Measurements from ENCODE around the gene DISP1. TPM values are rescaled to one million over a fixed set of nuclear protein-coding genes. Genes with fewer than 3 reads are reported as not detected.
"Not testable (repeated sequence)": the region's sequence is repeated elsewhere in the genome, so short reads cannot be mapped to it uniquely, and the experiment has no call there.

The DISP1 gene
- total RNA-seq, 4 donors from 2014 or later = 4.1 to 22.8 (median 10.1) TPM

- peaks cover 0 to 9% (median 0%) of the 10 kb centered on the region in 4 donors for H3K4me1 ChIP-seq
- no peaks in the 10 kb centered on the region for H3K9me3 ChIP-seq
- no peak for TF ChIP-seq POLR2A (IDR thresholded peaks at IDR 0.05)
- TF ChIP-seq, protein P1, sequence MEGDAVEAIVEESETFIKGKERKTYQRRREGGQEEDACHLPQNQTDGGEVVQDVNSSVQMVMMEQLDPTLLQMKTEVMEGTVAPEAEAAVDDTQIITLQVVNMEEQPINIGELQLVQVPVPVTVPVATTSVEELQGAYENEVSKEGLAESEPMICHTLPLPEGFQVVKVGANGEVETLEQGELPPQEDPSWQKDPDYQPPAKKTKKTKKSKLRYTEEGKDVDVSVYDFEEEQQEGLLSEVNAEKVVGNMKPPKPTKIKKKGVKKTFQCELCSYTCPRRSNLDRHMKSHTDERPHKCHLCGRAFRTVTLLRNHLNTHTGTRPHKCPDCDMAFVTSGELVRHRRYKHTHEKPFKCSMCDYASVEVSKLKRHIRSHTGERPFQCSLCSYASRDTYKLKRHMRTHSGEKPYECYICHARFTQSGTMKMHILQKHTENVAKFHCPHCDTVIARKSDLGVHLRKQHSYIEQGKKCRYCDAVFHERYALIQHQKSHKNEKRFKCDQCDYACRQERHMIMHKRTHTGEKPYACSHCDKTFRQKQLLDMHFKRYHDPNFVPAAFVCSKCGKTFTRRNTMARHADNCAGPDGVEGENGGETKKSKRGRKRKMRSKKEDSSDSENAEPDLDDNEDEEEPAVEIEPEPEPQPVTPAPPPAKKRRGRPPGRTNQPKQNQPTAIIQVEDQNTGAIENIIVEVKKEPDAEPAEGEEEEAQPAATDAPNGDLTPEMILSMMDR (IDR thresholded peaks at IDR 0.05) = no peak
- no peak for DNase-seq
- no peaks in the 10 kb centered on the region for H3K36me3 ChIP-seq
- H3K27ac ChIP-seq = no peak overlapping the region
- no peak overlapping the region for H3K4me3 ChIP-seq
- no peaks in the 10 kb centered on the region for H3K27me3 ChIP-seq
Observed at GRCh38 chr1:222844411-222844779, 29.6 kb downstream of the DISP1 start.

DNA sequence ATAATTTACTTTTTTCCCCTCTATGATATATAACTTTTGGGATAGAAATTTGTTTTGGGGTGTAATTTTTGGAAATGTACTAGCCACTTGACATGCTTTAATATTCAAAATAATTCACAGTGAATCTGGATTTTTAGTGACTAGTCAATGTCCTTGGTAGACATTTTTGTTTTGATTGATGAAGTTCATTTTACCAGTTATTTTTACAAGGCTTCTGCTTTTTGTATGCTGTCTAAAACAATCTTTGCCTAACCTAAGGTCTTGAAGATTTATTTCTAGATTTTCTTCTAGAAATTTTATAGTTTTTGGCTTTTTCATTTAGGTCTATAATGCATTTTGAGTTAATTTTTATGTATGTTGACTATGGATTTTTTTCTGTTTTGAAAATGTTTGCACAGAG is 30.9 kb downstream of the DISP1 start:
- TF ChIP-seq, protein P1 (IDR thresholded peaks at IDR 0.05) = no peak
- no peak for TF ChIP-seq POLR2A (IDR thresholded peaks at IDR 0.05)
- Histone ChIP-seq H3K4me1 (peaks cover 0 to 9% (median 0%) of the 10 kb centered on the region in 4 donors), H3K27ac (no peak overlapping the region), H3K9me3 (no peaks in the 10 kb centered on the region), H3K27me3 (no peaks in the 10 kb centered on the region), H3K4me3 (no peak overlapping the region), H3K36me3 (no peaks in the 10 kb centered on the region)
- DNase-seq = no peak

- H3K27me3 ChIP-seq, H3K4me1 ChIP-seq, H3K9me3 ChIP-seq, H3K27ac ChIP-seq, DNase-seq, H3K36me3 ChIP-seq, H3K4me3 ChIP-seq: not testable (repeated sequence)
Observed at GRCh38 chr1:222850550-222850949, 35.7 kb downstream of the DISP1 start.

DNA sequence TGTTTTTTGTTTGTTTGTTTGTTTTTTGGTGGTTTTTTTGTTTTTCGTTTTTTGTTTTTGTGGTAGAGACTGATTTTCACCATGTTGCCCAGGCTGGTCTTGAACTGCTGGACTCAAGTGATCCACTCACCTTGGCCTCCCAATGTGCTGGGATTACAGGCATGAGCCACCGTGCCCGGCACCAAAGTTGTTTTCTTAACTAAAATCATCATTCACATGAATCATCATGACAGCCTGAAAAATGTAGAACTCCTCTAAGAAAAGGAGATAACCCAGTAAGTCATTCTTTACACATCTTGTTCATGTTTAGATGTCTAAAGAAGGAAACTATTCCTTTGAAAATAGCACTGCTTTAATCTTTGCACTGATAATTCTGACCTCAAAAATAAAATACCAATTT is 37.5 kb downstream of the DISP1 start:
- no peak for TF ChIP-seq POLR2A (IDR thresholded peaks at IDR 0.05)
- TF ChIP-seq, protein P1 (IDR thresholded peaks at IDR 0.05) = no peak
- H3K9me3 ChIP-seq = no peaks in the 10 kb centered on the region
- H3K36me3 ChIP-seq = no peaks in the 10 kb centered on the region
- no peaks in the 10 kb centered on the region for H3K4me1 ChIP-seq
- no peaks in the 10 kb centered on the region for H3K27me3 ChIP-seq
- no peak for DNase-seq
- no peak overlapping the region for H3K4me3 ChIP-seq
- no peak overlapping the region for H3K27ac ChIP-seq

GRCh38 chr1:222861062-222861461 is 46.2 kb downstream of the DISP1 start:
- Histone ChIP-seq H3K9me3 (no peaks in the 10 kb centered on the region), H3K27ac (no peak overlapping the region), H3K4me1 (no peaks in the 10 kb centered on the region), H3K27me3 (no peaks in the 10 kb centered on the region), H3K4me3 (no peak overlapping the region), H3K36me3 (no peaks in the 10 kb centered on the region)
- no peak for DNase-seq
- TF ChIP-seq, protein P1 (IDR thresholded peaks at IDR 0.05) = no peak
- no peak for TF ChIP-seq POLR2A (IDR thresholded peaks at IDR 0.05)

Other genes with a start within 250 kb of the DISP1 start
- 10 to 100 TPM in 1 of 4 donors, 1 to 10 TPM in 3; 1.6 to 12.4 (median 4.4) TPM for gene TAF1A, start 225.1 kb upstream of the DISP1 start, total RNA-seq
- gene MIA3, start 196.9 kb upstream of the DISP1 start, total RNA-seq = 100 to 1,000 TPM in 1 of 4 donors, 10 to 100 TPM in 3; 53.1 to 133 (median 75.0) TPM
- gene AIDA, start 102.5 kb upstream of the DISP1 start, total RNA-seq = 10 to 100 TPM; 22.1 to 73.4 (median 25.2) TPM
- 10 to 100 TPM; 37.7 to 57.4 (median 43.9) TPM for gene BROX, start 102.5 kb upstream of the DISP1 start, total RNA-seq
- gene FAM177B, start 77.8 kb upstream of the DISP1 start, total RNA-seq = 10 to 100 TPM; 14.9 to 40.4 (median 19.6) TPM

Data from Peyer's patch (tissue), 4 donors.